B cell (primary cell): Measurements from ENCODE around the gene LYRM1. TPM values are rescaled to one million over a fixed set of nuclear protein-coding genes. Genes with fewer than 3 reads are reported as not detected.
"Not testable (repeated sequence)": the region's sequence is repeated elsewhere in the genome, so short reads cannot be mapped to it uniquely, and the experiment has no call there.

ENCODE experiments used
- ATAC-seq: fragments of 200-7000 bp; cut with Tn5 transposase; one replicate; pipeline ENCODE4 v1.10.0; 2021; ENCODE audit warnings: low read depth, mild to moderate bottlenecking, moderate number of reproducible peaks, moderate library complexity
- CTCF ChIA-PET: fragments of 350-600 bp; sonication (Branson Sonifier 250); formaldehyde crosslinking; loops from one replicate; lab custom pipeline; 2021; ENCODE audit warnings: antibody characterized with exemption, inconsistent platforms; lab: Charles Lee
- POLR2A ChIA-PET: fragments of 350-600 bp; sonication (Branson Sonifier 250); formaldehyde crosslinking; loops from one replicate; lab custom pipeline; 2021; ENCODE audit warnings: antibody characterized with exemption; lab: Charles Lee
- DNase-seq: peaks from one replicate; pipeline ENCODE4 v3.0.0; 2013
- H2AFZ ChIP-seq: 2 replicates; pipeline ENCODE4 v1.6.1; 2012; ENCODE audit warnings: mild to moderate bottlenecking, low read depth, low read length; ENCODE audit not compliant: insufficient read depth, poor library complexity, severe bottlenecking
- H3K27ac ChIP-seq, 2 donors: 1 replicate in 1 of 2; 2 replicates in 1 of 2; pipeline ENCODE4 v1.5.1; 2012 to 2013; ENCODE audit warnings: low read length in 2 of 2, mild to moderate bottlenecking in 2 of 2, moderate library complexity in 1 of 2
- H3K27me3 ChIP-seq, 4 experiments: fragments of 200-600 bp in 1 of 4; sonication (generic) in 1 of 4; replicated peaks in 1 of 4; 1 replicate in 2 of 4; 2 replicates in 2 of 4; pipeline versions ENCODE4 v1.6.1 to v1.7.0; 2013 to 2016; ENCODE audit warnings: low read length in 3 of 4, mild to moderate bottlenecking in 2 of 4, mixed read lengths in 1 of 4, moderate library complexity in 1 of 4; ENCODE audit not compliant: insufficient read depth in 4 of 4, control insufficient read depth in 3 of 4; ENCODE audit errors: control extremely low read depth in 1 of 4
- H3K36me3 ChIP-seq, 2 experiments: replicated peaks in 1 of 2; 1 replicate in 1 of 2; 2 replicates in 1 of 2; pipeline versions ENCODE4 v1.6.1 to v1.7.1; 2013; ENCODE audit warnings: low read length in 1 of 2; ENCODE audit not compliant: insufficient read depth in 2 of 2, control insufficient read depth in 1 of 2; ENCODE audit errors: control extremely low read depth in 1 of 2, extremely low read depth in 1 of 2
- H3K4me1 ChIP-seq, 2 donors: fragments of 200-600 bp in 1 of 2; sonication (generic) in 1 of 2; 1 replicate in 1 of 2; 2 replicates in 1 of 2; pipeline versions ENCODE4 v1.5.1 to v1.6.1; 2013 to 2017; ENCODE audit warnings: low read length in 2 of 2; ENCODE audit not compliant: control insufficient read depth in 2 of 2, insufficient read depth in 2 of 2
- H3K4me2 ChIP-seq: replicated peaks from 2 replicates; pipeline ENCODE3; 2012; ENCODE audit warnings: mild to moderate bottlenecking, low read depth, low read length; ENCODE audit not compliant: poor library complexity, severe bottlenecking
- H3K4me3 ChIP-seq, 5 experiments: fragments of 200-600 bp in 1 of 5; sonication (generic) in 1 of 5; 1 replicate in 3 of 5; 2 replicates in 2 of 5; pipeline versions ENCODE4 v1.5.1 to v1.7.0; 2011 to 2016; ENCODE audit warnings: low read length in 4 of 5, mild to moderate bottlenecking in 4 of 5, low read depth in 2 of 5, control low read depth in 1 of 5, moderate library complexity in 1 of 5; ENCODE audit not compliant: insufficient read depth in 1 of 5; ENCODE audit errors: control extremely low read depth in 1 of 5, extremely low read depth in 1 of 5
- H3K79me2 ChIP-seq: fragments of 200-600 bp; sonication (generic); one replicate; pipeline ENCODE4 v1.6.0; 2016; ENCODE audit warnings: low read length; ENCODE audit not compliant: control insufficient read depth, insufficient read depth
- H3K9ac ChIP-seq: fragments of 200-600 bp; sonication (generic); 2 replicates; pipeline ENCODE4 v1.6.1; 2017; ENCODE audit warnings: mild to moderate bottlenecking, low read length, moderate library complexity
- H3K9me3 ChIP-seq, 3 donors: one replicate each; pipeline versions ENCODE4 v1.6.1 to v1.7.1; 2013; ENCODE audit warnings: low read length in 2 of 3; ENCODE audit not compliant: control insufficient read depth in 2 of 3, insufficient read depth in 1 of 3; ENCODE audit errors: control extremely low read depth in 1 of 3
- H4K20me1 ChIP-seq: 2 replicates; pipeline ENCODE4 v1.6.0; 2012; ENCODE audit warnings: mild to moderate bottlenecking, low read length; ENCODE audit not compliant: insufficient read depth, control insufficient read depth, poor library complexity, severe bottlenecking
- H3K27ac Mint-ChIP-seq: one replicate; pipeline ENCODE4 v1.8.0; 2021; ENCODE audit warnings: mixed read lengths
- H3K27me3 Mint-ChIP-seq: one replicate; pipeline ENCODE4 v1.8.0; 2021; ENCODE audit warnings: mixed read lengths
- H3K4me1 Mint-ChIP-seq: one replicate; pipeline ENCODE4 v1.8.0; 2021; ENCODE audit warnings: mixed read lengths
- H3K4me3 Mint-ChIP-seq: one replicate; pipeline ENCODE4 v1.8.0; 2021; ENCODE audit warnings: mixed read lengths
- H3K9me3 Mint-ChIP-seq: one replicate; pipeline ENCODE4 v1.8.0; 2022; ENCODE audit warnings: mixed read lengths; ENCODE audit not compliant: insufficient read depth
- EZH2 ChIP-seq: IDR thresholded peaks from 2 replicates; pipeline ENCODE4 v1.6.1; 2012; ENCODE audit warnings: borderline replicate concordance, low read depth, mild to moderate bottlenecking, moderate library complexity, low read length; ENCODE audit not compliant: insufficient read depth, poor library complexity, severe bottlenecking
- WGBS: methylation state at CpG from one replicate; pipeline ENCODE4 v1.1.5; 2013; ENCODE audit warnings: missing lambda C conversion rate; ENCODE audit not compliant: insufficient coverage; 5-methylcytosine and 5-hydroxymethylcytosine counted together
- intact Hi-C: fragments of 100-400 bp; cut with micrococcal nuclease; formaldehyde crosslinking; loops from one replicate; pipeline ENCODE4 v1.10.0; 2022
- polyA plus RNA-seq: library from polyadenylated mRNA; depleted of rRNA; stranded (reverse); fragments of >200 nt; gene quantifications from 2 replicates; pipeline ENCODE4 v1.2.3, GENCODE V29; 2012
- total RNA-seq, 2 donors: library from RNA; stranded (reverse); fragments of 120-200 nt in 1 of 2; gene quantifications; 1 replicate in 1 of 2; 2 replicates in 1 of 2; pipeline versions ENCODE4 v1.2.3 to v1.2.4, GENCODE V29; 2013 to 2022
- TF ChIP-seq, protein P1 (sequence below): fragments of 200-600 bp; IDR thresholded peaks from one replicate; pipeline ENCODE4 v1.8.0; 2022; ENCODE audit warnings: antibody characterized with exemption, mild to moderate bottlenecking

Gene LYRM1
- total and polyA plus RNA-seq, 2 donors (not counting 1 experiment from before 2014, with no cell fraction given) = 20.0 to 21.8 TPM

DNA sequence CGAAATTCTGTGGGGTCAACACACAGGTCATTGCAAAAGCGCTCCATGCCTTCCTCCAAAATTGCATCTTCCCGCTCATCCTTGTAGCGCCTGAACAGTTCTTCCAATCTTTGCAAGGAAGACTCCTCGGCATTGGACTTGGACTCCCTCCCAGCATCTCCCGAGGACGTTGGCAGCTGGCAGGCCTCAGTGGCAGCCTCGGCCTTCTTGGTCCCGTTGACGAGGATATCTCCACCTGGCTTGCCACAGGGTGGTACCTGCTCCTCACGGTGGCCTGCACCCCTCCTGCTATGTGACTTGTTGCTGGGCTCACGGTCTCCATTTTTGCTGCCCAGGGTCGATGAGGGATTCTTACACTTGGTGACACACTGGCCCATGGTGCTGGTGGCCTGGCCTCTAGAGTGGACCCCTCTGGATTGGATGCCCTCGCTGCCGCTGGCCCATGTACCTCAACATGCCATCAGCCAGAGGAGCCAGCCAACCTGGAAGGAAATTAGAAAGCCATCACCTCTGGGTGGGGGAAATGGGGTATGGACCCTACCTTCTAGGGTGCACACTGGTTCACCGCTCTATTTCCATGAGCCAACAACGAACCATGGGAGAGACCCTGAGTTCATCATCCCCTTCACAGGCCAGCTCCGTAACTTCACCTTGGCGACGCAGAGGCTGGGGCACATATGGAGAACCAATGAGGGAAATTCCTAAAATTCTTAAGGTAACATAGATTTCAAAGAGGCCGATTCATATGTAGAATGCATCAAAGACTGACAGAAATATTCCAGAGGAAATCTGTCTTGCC lies 38.2 kb upstream of the LYRM1 start:
- peaks cover 10% of the 10 kb centered on the region for H3K4me1 Mint-ChIP-seq
- Histone ChIP-seq H3K4me2 (no peak overlapping the region), H3K27me3 (no peaks in the 10 kb centered on the region), H3K79me2 (peaks cover 41% of the 10 kb centered on the region), H3K27ac (no peak overlapping the region), H4K20me1 (no peaks in the 10 kb centered on the region), H3K4me1 (no peaks in the 10 kb centered on the region), H3K9me3 (no peaks in the 10 kb centered on the region), H3K4me3 (no peak overlapping the region), H3K36me3 (peaks cover 11 to 13% of the 10 kb centered on the region in 2 experiments), H2AFZ (no peak overlapping the region), H3K9ac (no peak overlapping the region)
- no peak for DNase-seq
- H3K27ac Mint-ChIP-seq = no peak overlapping the region
- H3K4me3 Mint-ChIP-seq = no peak overlapping the region
- ChIA-PET CTCF (no interaction called here), POLR2A (no interaction called here)
- no peaks in the 10 kb centered on the region for H3K9me3 Mint-ChIP-seq
- no peak for ATAC-seq
- 98% methylated on average over 17 of the region's 21 CpGs for WGBS
- intact Hi-C loops = no loop called here
- TF ChIP-seq EZH2 = no peak
- TF ChIP-seq, protein P1, sequence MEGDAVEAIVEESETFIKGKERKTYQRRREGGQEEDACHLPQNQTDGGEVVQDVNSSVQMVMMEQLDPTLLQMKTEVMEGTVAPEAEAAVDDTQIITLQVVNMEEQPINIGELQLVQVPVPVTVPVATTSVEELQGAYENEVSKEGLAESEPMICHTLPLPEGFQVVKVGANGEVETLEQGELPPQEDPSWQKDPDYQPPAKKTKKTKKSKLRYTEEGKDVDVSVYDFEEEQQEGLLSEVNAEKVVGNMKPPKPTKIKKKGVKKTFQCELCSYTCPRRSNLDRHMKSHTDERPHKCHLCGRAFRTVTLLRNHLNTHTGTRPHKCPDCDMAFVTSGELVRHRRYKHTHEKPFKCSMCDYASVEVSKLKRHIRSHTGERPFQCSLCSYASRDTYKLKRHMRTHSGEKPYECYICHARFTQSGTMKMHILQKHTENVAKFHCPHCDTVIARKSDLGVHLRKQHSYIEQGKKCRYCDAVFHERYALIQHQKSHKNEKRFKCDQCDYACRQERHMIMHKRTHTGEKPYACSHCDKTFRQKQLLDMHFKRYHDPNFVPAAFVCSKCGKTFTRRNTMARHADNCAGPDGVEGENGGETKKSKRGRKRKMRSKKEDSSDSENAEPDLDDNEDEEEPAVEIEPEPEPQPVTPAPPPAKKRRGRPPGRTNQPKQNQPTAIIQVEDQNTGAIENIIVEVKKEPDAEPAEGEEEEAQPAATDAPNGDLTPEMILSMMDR = no peak
- H3K27me3 Mint-ChIP-seq = no peaks in the 10 kb centered on the region

DNA sequence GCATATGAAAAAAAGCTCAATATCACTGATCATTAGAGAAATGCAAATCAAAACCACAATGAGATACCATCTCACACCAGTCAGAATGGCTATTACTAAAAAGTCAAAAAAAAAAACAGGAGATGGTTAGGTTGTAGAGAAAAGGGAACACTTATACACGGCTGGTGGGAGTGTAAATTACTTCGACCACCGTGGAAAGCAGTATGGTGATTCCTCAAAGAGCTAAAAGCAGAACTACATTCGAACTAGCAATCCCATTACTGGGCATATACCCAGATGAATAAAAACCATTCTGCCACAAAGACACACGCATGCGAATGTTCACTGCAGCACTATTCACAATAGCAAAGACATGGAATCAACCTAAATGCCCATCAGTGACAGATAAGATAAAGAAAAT lies 36.2 kb upstream of the LYRM1 start:
- POLR2A ChIA-PET, H4K20me1 ChIP-seq: not testable (repeated sequence)

More for the DNA sequence above, 36.2 kb upstream of the LYRM1 start:
- peaks cover 11 to 14% of the 10 kb centered on the region in 2 experiments for H3K36me3 ChIP-seq
- H3K27me3 Mint-ChIP-seq, intact Hi-C loops, H2AFZ ChIP-seq, H3K27ac ChIP-seq, H3K9ac ChIP-seq, H3K4me3 Mint-ChIP-seq, H3K27ac Mint-ChIP-seq, H3K9me3 ChIP-seq, H3K27me3 ChIP-seq, H3K4me1 ChIP-seq, ATAC-seq, H3K4me2 ChIP-seq, H3K4me3 ChIP-seq, H3K9me3 Mint-ChIP-seq, DNase-seq: not testable (repeated sequence)
- CTCF ChIA-PET = interaction anchor here (0.6 to 4.0 kb wide), 3 partner anchors 10 to 1407 kb away, joined by 3 to 21 read pairs (median 8); no protein-coding TSS in a partner anchor
- H3K4me1 Mint-ChIP-seq = peaks cover 10% of the 10 kb centered on the region
- 88% methylated on average over 4 of the region's 6 CpGs for WGBS
- H3K79me2 ChIP-seq = peaks cover 61% of the 10 kb centered on the region
